NK-92 (cell line): ENCODE data around the gene PYHIN1.
"Not testable (repeated sequence)": the region's sequence is repeated elsewhere in the genome, so short reads cannot be mapped to it uniquely, and the experiment has no call there.

Experiments
- DNase-seq: peaks from one replicate; lab custom pipeline; 2025; ENCODE audit not compliant: unreplicated experiment; lab: John Stamatoyannopoulos, UW

The PYHIN1 gene

GRCh38 chr1:158978730-158979129 is 47.4 kb downstream of the PYHIN1 start:
- no peak for DNase-seq

- DNase-seq = no peak
These were observed 47.9 kb downstream of the PYHIN1 start for GRCh38 chr1:158979229-158979628.

- DNase-seq = no peak
These were observed 51.9 kb downstream of the PYHIN1 start for GRCh38 chr1:158983235-158983634.

- DNase-seq = no peak
These were observed 53.0 kb downstream of the PYHIN1 start for GRCh38 chr1:158984386-158984785.

- no peak for DNase-seq
These were observed 58.1 kb downstream of the PYHIN1 start for GRCh38 chr1:158989424-158989823.

DNA sequence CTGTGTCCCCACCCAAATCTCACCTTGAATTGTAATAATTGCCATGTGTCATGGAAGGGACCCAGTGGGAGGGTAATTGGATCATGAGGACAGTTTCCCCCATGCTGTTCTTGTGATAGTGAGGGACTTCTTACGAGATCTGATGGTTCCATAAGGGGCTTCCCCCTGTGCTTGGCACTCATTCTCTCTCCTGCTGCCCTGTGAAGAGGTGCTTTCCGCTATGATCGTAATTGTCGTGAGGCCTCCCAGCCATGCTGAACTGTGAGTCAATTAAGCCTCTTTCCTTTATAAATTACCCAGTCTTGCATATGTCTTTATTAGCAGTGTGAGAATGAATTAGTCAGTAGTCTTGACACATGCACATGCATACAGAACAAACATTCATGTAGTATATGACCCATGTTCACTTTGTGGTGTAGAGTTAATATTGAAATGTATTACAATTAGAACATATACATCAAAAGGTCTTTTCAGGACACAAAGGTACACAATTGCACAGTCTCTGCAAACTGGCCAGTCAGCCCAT is 61.5 kb downstream of the PYHIN1 start:
- DNase-seq = no peak

DNA sequence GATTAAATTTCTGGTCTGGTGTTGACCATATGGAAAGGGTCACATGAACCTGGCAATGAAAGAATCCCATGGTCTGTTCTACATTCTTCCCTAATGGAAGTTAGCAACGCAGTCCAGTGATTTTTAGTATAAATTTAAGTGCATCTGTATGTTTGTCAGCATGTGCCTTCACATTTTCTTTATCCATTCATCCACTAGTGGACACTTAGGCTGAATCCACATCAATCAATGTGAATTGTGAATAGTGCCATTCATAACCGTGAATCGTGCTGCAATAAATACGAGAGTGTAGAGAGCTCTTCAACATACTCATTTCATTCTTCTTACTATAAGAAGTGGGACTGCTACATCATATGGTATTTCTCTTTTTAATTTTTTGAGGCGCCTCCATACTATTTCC is 65.6 kb downstream of the PYHIN1 start:
- DNase-seq = no peak

DNA sequence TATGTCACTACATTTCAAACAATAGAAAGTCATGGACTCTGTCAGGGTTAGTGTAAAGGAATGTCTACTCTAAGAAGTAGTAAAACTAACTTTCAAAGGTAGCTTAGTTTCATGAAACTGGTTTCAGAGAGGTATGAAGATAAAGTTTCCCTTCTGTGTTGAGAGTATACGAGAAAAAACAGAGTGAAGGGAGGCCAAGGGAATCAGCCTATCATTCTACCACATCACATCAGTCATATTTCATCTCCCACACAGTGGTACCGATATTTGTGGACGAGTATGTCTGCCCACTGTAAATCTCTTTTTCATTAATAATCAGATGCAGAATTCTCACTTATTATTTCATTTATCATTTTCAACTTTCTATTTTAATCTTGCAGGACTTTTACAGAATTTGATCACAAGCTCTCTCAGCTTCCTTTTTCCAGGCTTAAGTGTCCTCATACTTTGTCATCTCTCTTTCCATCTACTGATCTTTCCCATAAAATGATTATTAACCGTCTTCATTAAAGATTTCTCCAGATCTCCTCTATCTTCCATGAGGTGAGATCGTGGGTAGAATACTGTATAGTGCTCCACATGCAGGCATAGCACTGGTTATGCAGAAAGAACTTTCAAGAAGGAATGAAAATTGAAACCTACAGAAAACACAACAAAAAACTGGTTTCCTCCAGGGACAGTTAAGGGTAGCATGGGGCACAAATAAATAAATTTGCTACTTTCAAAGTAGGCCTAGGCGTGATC is 66.9 kb downstream of the PYHIN1 start:
- no peak for DNase-seq

- DNase-seq = no peak
These were observed 67.4 kb downstream of the PYHIN1 start for GRCh38 chr1:158998781-158999161.

GRCh38 chr1:158999316-159000069 is 68.1 kb downstream of the PYHIN1 start:
- no peak for DNase-seq

DNA sequence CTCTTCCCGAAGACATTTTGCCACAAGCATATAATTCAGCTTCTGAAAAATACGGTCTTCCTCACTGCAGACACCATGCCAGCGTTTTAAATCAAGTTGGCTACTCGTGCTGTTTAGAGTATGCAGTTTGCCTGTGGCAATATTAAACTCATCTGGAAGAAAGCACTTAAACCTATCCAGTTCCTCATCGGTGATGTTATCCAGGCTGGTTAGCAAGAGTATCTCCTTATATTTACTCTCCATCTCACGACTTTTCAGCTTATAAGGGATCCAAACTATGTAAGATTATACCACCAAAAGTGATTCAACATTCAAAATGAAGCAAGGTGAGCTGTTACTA is 68.7 kb downstream of the PYHIN1 start:
- no peak for DNase-seq

DNA sequence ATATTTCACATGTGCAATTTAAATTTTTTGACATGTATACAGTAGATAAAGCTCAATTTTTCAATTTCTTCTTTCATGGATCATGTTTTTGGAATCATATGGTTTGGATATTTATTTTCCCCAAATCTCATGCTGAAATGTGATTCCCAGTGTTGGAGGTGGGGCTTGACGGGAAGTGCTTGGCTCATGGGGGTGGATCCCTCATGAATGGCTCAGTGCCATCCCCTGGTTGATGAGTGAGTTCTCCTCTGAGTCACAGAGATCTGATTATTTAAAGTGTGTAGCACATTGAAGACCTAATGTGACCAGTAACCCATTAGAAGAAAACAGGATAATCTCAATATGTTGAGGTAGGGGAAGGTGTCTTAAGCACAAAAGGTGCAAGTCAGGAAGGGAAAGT is 69.3 kb downstream of the PYHIN1 start:
- DNase-seq = no peak

GRCh38 chr1:159005161-159005560 is 73.8 kb downstream of the PYHIN1 start:
- DNase-seq = no peak

DNA sequence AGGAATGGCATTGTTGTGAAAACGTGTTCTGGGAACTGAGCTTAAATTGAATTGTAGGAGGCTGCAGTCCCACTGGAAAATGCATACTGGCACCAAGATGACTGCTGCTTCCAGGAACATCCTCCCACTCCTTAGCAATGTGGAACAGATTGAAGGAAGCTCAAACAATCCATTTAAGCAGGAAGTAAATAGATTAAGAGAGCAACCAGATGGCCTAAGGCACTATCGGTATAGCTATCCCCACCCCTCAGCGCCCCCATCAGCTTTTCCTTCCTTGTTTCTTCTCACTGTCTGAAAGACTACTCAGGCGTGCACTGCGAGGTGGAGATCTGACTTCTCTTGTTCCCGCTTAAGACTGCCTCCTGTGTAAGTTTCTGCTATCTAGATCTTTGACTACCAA is 74.3 kb downstream of the PYHIN1 start:
- DNase-seq = no peak

DNA sequence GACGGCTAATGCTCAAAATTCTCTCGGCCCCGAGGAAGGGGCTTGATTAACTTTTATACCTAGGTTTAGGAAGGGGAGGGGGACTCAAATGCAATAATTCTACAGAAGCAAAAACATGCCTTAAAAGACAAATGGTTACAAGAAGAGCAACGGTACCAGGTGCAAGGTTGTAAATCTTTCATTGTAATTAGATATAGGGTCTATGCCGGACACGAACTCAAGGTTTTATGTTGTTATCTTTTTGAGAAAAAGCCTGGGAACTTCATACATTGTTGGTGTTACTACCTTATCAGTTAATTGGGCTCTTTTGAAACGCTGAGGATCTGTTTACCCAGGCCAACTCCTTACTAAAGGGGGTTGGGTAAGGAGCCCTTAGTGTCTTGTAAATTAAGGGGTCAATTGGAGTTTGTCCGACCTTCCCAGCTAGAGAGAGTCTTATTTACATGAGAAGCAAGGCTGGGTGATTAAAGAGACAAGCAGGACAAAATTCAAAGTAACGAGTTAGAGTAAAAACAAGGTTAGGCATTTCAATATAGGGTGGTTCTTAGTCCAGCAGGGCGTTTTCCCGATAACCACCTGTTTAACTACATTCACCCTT is 75.0 kb downstream of the PYHIN1 start:
- DNase-seq = not testable (repeated sequence)

DNA sequence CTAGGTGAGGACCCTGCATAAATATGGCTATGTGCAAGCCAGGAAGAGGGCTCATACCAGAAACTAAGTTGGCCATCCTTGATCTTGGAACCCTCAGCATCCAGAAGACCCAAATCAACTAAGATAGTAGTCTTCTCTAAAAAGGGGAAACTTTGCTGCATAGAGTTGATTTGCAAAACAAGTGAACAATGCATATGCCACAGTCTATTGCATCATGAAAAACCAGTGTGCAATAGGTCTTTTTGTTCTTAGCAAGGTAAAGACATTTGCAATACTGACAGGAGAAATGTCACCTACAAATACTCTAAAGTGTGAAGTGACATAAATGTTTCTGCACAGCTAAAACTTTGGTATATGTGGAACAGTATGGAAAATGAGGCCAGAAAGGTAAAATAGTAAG is 76.4 kb downstream of the PYHIN1 start:
- DNase-seq = no peak

DNA sequence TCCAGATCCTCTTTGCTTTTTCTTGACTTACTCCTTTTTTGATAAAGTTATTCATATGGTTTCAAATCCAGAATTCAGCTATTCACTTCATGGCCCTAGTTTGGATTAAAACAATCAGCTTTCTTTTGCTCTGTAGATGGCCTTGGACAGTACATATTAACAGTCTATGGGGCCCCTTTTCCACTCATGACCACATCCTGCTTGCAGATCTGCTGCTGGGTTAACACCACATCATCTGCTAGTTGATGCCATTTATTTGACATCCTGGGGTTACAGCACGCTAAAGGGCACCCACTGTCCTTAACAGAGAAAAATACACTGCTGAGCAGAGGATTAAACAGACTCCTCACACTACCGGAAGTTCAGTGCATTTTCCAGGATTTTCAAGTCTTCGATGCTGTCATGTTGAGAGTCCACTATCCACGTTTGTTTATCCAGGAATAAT is 77.4 kb downstream of the PYHIN1 start:
- DNase-seq = no peak

DNA sequence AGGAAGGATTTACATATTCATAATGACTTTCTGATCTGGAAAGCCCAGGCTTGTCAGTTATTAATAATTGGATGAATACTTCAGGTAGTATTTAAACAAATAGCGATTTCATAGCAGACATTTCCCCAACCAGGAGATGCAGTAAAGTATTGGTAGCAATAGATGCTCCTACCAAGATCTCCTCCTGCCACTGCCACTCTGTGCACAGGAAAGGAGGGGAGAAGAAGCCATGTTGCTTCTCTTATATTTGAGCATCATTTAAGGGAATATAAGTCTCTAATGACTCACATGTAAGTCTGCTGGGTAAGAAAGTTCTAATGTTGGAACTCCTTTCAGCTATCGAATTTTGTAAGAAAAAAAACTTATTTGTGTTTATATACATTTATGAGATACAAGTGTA is 77.9 kb downstream of the PYHIN1 start:
- DNase-seq = no peak

GRCh38 chr1:159009704-159010361 is 78.5 kb downstream of the PYHIN1 start, which contains the start of gene IFI16:
IFI16 (plus strand) TSS chr1:159009907; CDS start chr1:159014681, 4,774 bp downstream.
- no peak for DNase-seq

GRCh38 chr1:159010391-159010790 is 79.0 kb downstream of the PYHIN1 start:
- no peak for DNase-seq

DNA sequence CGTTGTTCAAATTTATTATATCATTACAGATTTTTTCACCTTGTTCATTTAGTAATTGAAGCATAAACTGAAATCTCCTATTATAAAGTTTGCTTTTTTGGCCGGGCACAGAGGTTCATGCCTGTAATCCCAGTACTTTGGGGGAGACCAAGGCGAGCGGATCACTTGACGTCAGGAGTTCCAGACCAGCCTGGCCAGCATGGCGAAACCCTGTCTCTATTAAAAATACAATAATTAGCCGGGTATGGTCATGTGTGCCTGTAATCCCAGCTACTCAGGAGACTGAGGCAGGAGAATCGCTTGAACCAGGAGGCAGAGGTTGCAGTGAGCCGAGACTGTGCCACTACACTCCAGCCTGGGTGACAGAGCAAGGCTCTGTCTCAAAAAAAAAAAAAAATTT is 79.6 kb downstream of the PYHIN1 start:
- not testable (repeated sequence) for DNase-seq
